GM12801 (cell line): Measurements from ENCODE around the gene RBM46.

Experiments
- CTCF ChIP-seq: IDR thresholded peaks from one replicate; pipeline ENCODE4 v1.5.1; 2011; ENCODE audit warnings: control low read depth; ENCODE audit not compliant: insufficient read length; ENCODE audit errors: extremely low read depth

RBM46 gene, protein sequence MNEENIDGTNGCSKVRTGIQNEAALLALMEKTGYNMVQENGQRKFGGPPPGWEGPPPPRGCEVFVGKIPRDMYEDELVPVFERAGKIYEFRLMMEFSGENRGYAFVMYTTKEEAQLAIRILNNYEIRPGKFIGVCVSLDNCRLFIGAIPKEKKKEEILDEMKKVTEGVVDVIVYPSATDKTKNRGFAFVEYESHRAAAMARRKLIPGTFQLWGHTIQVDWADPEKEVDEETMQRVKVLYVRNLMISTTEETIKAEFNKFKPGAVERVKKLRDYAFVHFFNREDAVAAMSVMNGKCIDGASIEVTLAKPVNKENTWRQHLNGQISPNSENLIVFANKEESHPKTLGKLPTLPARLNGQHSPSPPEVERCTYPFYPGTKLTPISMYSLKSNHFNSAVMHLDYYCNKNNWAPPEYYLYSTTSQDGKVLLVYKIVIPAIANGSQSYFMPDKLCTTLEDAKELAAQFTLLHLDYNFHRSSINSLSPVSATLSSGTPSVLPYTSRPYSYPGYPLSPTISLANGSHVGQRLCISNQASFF

DNA sequence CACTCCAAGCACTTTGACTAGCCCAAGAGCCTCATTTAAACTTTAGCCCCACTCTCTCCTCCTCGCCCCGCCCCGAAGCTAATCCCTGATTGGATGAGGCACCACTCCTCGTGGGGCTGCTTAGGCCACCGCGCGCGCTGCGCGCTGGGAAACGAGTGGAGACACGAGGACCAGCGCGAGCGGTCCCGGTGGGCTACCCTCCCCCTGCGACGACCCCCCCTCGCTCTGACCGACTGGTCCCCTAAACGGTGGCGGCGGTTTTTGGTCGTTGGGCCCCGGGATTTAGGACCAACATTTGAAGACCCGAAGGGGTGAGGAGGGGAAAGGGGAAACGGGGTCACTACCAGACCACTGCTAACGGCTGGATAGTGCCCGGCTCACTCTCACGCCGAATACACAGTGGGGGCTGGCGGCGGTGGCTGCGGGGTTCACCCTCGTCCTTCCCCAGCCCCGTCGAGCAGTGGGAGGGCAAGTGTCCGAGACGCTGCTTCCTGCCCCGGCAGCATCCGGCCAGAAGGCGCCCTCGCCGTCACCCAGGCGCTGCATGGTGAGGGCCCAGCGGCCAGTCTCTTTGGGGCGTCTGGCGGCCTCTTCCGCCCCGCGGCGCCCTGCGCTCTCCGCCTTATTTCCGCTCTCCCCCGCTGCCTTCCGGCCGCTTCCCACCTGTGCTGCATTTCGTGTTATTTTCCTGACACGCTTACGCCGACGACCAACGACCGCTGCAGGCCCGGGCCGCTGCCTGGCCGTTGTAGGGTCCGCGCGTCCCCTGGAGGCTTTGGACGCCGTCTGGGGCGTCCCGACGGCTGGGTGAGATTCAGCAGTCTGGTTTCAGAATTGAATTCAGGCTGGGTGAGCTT is at the start of gene RBM46:
TSS of gene RBM46 (plus strand) at position 147 of the 857 bp plus-strand sequence. CDS start 15,481 bp downstream, outside the sequence.
- TF ChIP-seq CTCF: no peak

DNA sequence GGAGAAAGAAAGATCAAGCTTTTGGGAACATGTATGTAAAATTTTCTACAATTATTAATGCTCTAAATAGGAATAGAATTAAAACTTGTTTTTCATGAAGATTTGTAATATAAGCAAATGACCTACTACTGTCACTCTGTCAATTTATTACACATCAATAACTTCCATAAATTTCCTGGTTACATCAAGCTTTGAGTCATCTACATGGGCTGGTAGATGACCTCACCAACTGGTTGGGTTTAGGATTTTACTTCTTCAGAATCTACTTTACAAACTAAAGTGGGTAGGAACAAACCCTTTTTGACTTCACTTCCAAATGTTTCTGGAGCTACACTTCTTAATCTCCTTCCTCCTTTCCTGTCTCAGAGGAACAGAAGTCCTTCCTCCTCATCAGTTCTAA is 49.3 kb upstream of the RBM46 start:
- TF ChIP-seq CTCF: no peak

GRCh38 chr4:154732669-154733068 is 48.4 kb upstream of the RBM46 start:
- TF ChIP-seq CTCF: no peak

GRCh38 chr4:154736770-154737169 is 44.3 kb upstream of the RBM46 start:
- no peak for TF ChIP-seq CTCF

- no peak for TF ChIP-seq CTCF
Measured at GRCh38 chr4:154738426-154738825, 42.6 kb upstream of the RBM46 start.

- no peak for TF ChIP-seq CTCF
Measured at GRCh38 chr4:154739111-154739510, 42.0 kb upstream of the RBM46 start.

GRCh38 chr4:154740462-154740861 is 40.6 kb upstream of the RBM46 start:
- TF ChIP-seq CTCF: no peak
